IPS DF 6.9 (cell line): ENCODE measurements around the gene ACAP1.
A peak's percentile ranks its signal among the peaks of the same experiment; 100 is the strongest.

Experiments used
- DNase-seq: peaks from one replicate; pipeline ENCODE4 v3.0.0-alpha.2; 2013; ENCODE audit warnings: low read depth, low spot score
- H3K27ac ChIP-seq: one replicate; pipeline ENCODE4 v1.5.1; 2013; ENCODE audit warnings: low read length, control low read depth
- H3K27me3 ChIP-seq: 2 replicates; pipeline ENCODE4 v1.6.1; 2013; ENCODE audit warnings: mild to moderate bottlenecking, low read length; ENCODE audit not compliant: control insufficient read depth, insufficient read depth
- H3K36me3 ChIP-seq: 2 replicates; pipeline ENCODE4 v1.6.1; 2013; ENCODE audit warnings: low read length; ENCODE audit not compliant: control insufficient read depth, insufficient read depth
- H3K4me1 ChIP-seq: 2 replicates; pipeline ENCODE4 v1.6.1; 2013; ENCODE audit warnings: low read length; ENCODE audit not compliant: control insufficient read depth, insufficient read depth
- H3K4me3 ChIP-seq: 2 replicates; pipeline ENCODE4 v1.5.1; 2013; ENCODE audit warnings: mild to moderate bottlenecking, low read length
- H3K9me3 ChIP-seq: 2 replicates; pipeline ENCODE4 v1.6.1; 2013; ENCODE audit warnings: low read length, inconsistent platforms; ENCODE audit not compliant: control insufficient read depth, insufficient read depth
- WGBS: extraction: QIAGEN DNeasy Blood & Tissue Kit; methylation state at CpG from one replicate; pipeline ENCODE4 v1.1.7; 2013; ENCODE audit warnings: mixed read lengths, missing lambda C conversion rate; ENCODE audit not compliant: insufficient read length, insufficient coverage; 5-methylcytosine and 5-hydroxymethylcytosine counted together

The ACAP1 gene

DNA sequence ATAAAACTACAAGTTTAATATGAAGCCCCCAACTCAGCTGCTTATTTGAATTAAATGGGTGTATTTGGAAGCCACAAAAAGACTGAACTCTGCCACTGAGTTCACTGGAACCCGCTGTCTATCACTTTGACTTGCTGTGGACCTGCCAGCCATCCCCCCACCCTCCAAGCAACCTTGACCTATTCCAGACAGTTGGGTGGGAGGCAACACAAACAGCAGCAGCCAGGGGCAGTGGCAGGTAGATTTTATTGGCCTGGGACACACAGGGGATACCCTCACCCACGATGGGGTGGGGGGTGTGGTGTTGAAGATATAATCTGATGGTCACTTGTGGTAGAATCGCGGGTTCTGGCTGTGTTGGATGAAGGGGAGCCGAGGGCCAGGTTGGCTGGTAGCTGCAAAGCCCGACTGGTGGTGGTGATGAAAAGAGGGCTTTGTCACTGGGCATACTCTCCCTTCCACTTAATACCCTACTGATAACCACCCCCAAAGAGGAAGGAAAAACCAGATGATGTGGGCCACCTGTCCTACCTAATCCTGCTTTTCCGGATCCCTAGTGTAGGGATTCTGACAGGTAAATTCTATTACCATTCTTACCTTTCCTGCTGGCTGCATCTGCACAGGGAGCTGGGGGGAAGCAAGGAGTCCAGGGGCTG is 23.8 kb upstream of the ACAP1 start:
- Histone ChIP-seq H3K9me3 (no peaks in the 10 kb centered on the region), H3K36me3 (peaks cover 39% of the 10 kb centered on the region), H3K27ac (no peak overlapping the region), H3K4me3 (no peak overlapping the region), H3K4me1 (peaks cover 3% of the 10 kb centered on the region; the same call in 1 of the 2 replicates), H3K27me3 (no peaks in the 10 kb centered on the region)
- no CpG with 5 or more reads among the region's 7 CpGs for WGBS
- no peak for DNase-seq

DNA sequence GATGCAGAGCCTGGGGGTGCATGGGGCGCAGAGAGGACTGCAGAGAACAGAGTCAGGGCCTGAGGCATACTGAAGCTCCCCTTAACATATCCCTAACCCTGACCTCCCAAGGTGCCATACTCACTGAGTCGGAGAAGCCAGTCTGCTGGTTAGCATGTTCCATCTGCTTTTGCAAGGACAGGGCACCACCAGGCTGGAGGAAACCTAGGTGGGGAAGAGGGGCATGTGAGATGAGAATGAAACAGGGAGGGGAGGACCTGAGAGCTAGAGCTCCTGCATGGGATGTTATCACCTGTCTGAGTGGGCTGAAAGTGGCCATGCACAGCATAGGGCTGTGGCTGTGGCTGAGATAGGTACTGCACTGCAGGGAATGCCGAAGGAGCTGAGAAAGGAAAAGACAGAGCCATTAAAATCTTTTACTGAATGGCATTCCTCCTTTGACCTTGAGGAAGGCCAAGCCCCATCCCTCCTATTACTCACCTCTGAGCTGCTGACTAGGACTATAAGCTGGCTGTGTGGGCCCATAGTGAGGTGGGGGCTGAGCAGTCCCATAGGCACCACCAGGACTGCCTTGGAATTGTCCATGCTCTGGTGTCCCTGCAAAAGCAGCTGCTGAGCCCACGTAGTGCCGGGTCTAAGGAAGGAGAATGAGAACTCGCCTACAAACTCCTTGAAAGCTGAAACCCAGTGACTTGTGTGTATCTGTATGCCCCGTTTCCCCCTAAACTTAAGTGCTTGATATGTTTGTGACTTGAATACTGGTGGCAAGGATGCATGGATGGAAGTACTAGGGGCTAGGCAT is 23.0 kb upstream of the ACAP1 start:
- Histone ChIP-seq H3K36me3 (peaks cover 46% of the 10 kb centered on the region), H3K9me3 (no peaks in the 10 kb centered on the region), H3K4me1 (peaks cover 3% of the 10 kb centered on the region; the same call in 1 of the 2 replicates), H3K27ac (no peak overlapping the region), H3K27me3 (no peaks in the 10 kb centered on the region), H3K4me3 (no peak overlapping the region)
- no CpG with 5 or more reads among the region's 7 CpGs for WGBS
- no peak for DNase-seq

DNA sequence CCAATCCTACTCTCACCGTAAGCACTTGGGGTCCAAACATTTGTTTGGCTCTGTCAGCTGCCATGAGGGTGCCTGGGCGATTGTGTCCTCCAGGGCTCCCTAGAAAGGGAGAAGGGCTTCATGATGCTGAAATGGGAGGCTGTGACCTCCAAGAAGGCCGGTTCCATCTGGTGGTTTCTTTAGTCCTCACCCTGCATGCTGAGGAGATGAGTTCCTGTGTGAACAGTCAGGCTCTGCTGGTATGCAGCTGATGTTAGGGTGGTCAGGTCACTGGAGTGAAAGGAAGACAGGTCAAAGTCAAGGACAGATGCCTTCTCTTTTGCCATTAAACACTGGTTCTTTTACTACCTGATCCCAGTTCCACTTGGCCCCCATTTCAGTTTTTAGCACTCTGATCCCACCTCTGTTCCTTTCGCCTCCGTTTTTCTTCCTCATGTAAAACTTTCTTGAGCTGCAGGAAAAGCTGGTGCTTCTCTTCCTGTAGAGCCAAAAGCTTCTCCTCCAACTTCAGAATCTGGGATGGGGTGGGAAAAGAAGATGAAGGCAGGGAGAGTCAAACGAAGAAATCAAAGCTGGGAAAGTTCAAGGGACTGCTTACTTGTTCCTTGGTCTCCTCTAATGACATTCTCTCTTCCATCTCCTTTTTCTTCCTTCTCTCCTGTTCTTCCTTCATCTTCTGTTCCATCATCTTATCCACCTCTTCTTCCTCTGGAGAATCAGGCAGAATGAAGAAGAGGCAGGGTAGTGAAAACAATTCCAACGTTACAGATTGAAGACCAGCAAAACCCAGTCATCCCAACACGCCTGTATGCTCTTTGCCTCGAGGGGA is 22.2 kb upstream of the ACAP1 start:
- Histone ChIP-seq H3K36me3 (peaks cover 53% of the 10 kb centered on the region), H3K4me1 (peaks cover 3% of the 10 kb centered on the region; the same call in 1 of the 2 replicates), H3K4me3 (peak overlapping the region; percentile 72; the same call in 1 of the 2 replicates), H3K27me3 (no peaks in the 10 kb centered on the region), H3K9me3 (no peaks in the 10 kb centered on the region), H3K27ac (no peak overlapping the region)
- WGBS: no CpG with 5 or more reads among the region's 9 CpGs
- DNase-seq: no peak

DNA sequence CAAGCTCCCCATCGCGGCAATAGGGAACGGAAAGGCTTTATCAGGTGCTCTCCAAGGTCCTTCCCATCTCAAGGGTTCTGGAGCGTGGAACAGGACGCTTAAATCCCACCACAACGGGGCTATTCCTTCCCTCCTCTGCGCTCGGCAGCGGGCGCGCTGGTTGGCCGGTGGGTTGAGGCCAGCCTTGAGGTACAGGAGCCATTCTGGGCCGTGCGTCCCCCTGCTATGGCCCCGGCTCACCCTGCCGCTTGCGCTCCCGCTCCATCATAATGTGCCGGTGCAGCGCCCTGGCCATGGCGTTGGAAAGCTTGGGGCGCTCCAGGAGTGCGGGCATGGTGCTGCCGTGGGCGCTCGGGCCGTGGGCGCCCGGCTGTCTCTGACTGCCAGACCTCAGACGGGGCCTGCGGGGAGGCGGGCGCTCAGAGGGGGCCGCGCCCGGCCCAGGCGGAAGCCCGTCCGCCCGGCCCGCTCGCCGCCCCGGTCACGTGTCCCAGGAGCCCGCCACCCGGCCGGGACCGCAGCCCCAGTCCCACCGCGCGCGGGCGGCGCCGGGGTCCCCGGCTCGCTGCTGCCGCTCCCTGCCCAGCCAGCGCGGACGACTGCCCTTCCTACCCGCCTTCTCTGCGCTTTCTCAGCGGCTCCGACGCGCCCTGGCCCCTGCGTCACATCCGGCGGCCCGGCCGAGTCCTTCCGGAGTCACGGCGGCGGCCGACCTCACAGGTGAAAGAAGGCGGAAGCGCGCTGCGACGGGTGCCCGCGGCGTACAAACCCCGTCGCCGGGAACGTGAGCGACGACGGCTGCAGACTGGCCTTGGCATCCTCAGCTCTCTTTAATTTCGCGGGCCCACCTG is 21.4 kb upstream of the ACAP1 start, which contains the start of gene GPS2:
Gene GPS2, minus strand, starts transcription at position 642 of the 851 bp plus-strand sequence. Its CDS starts 308 bp downstream, at position 334.
- WGBS: no CpG with 5 or more reads among the region's 95 CpGs
- no peak within 1 kb of the TSS for H3K27ac ChIP-seq
- peaks cover 48% of the 10 kb centered on the region for H3K36me3 ChIP-seq

GRCh38 chr17:7315570-7316235 is 20.6 kb upstream of the ACAP1 start:
- H3K4me3 ChIP-seq: peak overlapping the region; percentile 72; the same call in 1 of the 2 replicates
- peaks cover 47% of the 10 kb centered on the region for H3K36me3 ChIP-seq
- DNase-seq: no peak
- WGBS: no CpG with 5 or more reads among the region's 30 CpGs
- no peak overlapping the region for H3K27ac ChIP-seq
- peaks cover 3% of the 10 kb centered on the region; the same call in 1 of the 2 replicates for H3K4me1 ChIP-seq
- H3K27me3 ChIP-seq: no peaks in the 10 kb centered on the region
- no peaks in the 10 kb centered on the region for H3K9me3 ChIP-seq

More for the DNA sequence above, 21.4 kb upstream of the ACAP1 start, which contains the start of gene GPS2:
- no peaks in the 10 kb centered on the region for H3K9me3 ChIP-seq
- peak within 1 kb of the TSS; percentile 72 for H3K4me3 ChIP-seq
- H3K27me3 ChIP-seq: no peaks in the 10 kb centered on the region
- no peak for DNase-seq
- H3K4me1 ChIP-seq: peaks cover 3% of the 10 kb centered on the region; the same call in 1 of the 2 replicates

GRCh38 chr17:7317161-7317803 is 19.0 kb upstream of the ACAP1 start:
- DNase-seq: no peak
- H3K9me3 ChIP-seq: no peaks in the 10 kb centered on the region
- H3K27me3 ChIP-seq: no peaks in the 10 kb centered on the region
- peaks cover 50% of the 10 kb centered on the region for H3K36me3 ChIP-seq
- peaks cover 3% of the 10 kb centered on the region; the same call in 1 of the 2 replicates for H3K4me1 ChIP-seq
- no peak overlapping the region for H3K27ac ChIP-seq
- no CpG with 5 or more reads among the region's 16 CpGs for WGBS
- H3K4me3 ChIP-seq: no peak overlapping the region

DNA sequence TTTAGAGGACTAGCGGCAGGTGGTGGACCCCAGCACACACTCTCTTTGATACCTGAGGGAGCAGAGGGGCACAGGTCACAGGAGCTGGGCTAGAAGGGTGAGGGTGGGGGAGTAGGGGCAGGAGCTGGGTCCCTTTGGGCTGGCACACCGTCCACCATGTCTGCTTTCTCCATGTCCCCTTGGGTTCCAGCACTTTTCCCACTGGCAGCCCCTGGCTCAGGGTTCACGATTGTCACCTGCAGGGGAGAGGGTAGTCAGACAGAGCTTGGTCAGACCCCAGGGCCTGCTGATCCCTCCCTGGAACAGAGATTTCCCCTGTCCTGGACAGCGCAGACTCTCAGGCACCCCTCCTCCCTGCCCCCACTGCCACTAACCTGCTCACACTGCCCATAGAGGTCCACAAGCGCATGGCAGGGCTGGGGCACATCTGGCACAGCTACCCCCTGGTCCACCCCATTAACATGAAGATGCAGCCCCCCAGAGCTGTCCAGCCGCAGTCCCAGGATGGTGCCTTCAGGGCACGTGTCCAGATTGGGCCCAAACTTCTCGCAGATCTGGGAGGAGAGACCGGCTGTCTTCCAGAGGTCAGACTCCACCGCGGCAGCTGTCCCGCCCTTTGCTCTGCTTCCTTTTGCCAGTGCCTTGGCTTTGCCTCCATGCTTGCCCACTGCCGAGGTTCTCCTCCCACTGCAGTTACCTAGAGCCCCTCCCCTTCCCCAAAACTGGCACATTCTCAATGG is 18.0 kb upstream of the ACAP1 start:
- WGBS: no CpG with 5 or more reads among the region's 13 CpGs
- Histone ChIP-seq H3K27me3 (no peaks in the 10 kb centered on the region), H3K4me1 (peaks cover 3% of the 10 kb centered on the region; the same call in 1 of the 2 replicates), H3K9me3 (no peaks in the 10 kb centered on the region), H3K4me3 (no peak overlapping the region), H3K36me3 (peaks cover 52% of the 10 kb centered on the region), H3K27ac (no peak overlapping the region)
- no peak for DNase-seq

DNA sequence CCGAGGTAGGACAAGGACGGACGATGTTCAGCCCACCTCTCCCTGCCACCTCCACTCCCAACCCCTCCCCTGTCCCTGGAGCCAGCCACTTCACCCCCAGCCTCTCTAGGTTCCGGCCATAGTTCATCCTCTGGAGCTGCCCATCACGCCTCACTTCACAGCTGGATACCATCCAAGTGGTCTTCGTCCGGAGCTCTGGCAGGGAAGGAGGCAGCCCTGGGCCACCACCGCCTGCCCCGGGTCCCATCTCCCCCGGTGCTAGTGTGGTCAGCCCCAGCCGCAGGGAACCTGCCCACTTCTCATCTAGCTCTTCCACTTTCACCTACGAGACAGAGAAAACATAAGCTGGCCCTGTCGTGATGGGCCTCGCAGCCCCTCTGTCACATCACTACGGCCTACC is 14.9 kb upstream of the ACAP1 start:
- WGBS: no CpG with 5 or more reads among the region's 15 CpGs
- Histone ChIP-seq H3K4me3 (no peak overlapping the region), H3K27ac (no peak overlapping the region), H3K36me3 (peaks cover 61% of the 10 kb centered on the region), H3K27me3 (no peaks in the 10 kb centered on the region), H3K9me3 (no peaks in the 10 kb centered on the region), H3K4me1 (no peaks in the 10 kb centered on the region)
- no peak for DNase-seq
